Effector memory CD4-positive, alpha-beta T cell (primary cell): Measurements from ENCODE around the gene ALDH4A1.
A peak's percentile ranks its signal among the peaks of the same experiment; 100 is the strongest.

Source experiments
- DNase-seq, 3 donors: peaks; one replicate each; pipeline ENCODE4 v3.0.0-alpha.2; 2020
- H3K27ac ChIP-seq: 2 replicates; pipeline ENCODE4 v1.7.0; 2013; ENCODE audit warnings: mild to moderate bottlenecking, low read length, moderate library complexity; ENCODE audit not compliant: insufficient read depth, poor library complexity, severe bottlenecking
- H3K27me3 ChIP-seq: replicated peaks from 2 replicates; pipeline ENCODE4 v1.7.0; 2013; ENCODE audit warnings: mild to moderate bottlenecking, low read length; ENCODE audit not compliant: insufficient read depth, control insufficient read depth, poor library complexity, severe bottlenecking
- H3K36me3 ChIP-seq: 2 replicates; pipeline ENCODE4 v1.7.0; 2013; ENCODE audit warnings: mild to moderate bottlenecking, low read length, moderate library complexity; ENCODE audit not compliant: control insufficient read depth, insufficient read depth
- H3K4me1 ChIP-seq: 2 replicates; pipeline ENCODE4 v1.7.0; 2013; ENCODE audit warnings: low read length, mild to moderate bottlenecking; ENCODE audit not compliant: control insufficient read depth, insufficient read depth, poor library complexity, severe bottlenecking
- H3K4me3 ChIP-seq: 2 replicates; pipeline ENCODE4 v1.7.0; 2013; ENCODE audit warnings: low read length, low read depth, mild to moderate bottlenecking; ENCODE audit not compliant: insufficient read depth, poor library complexity, severe bottlenecking
- H3K9me3 ChIP-seq: 2 replicates; pipeline ENCODE4 v1.7.0; 2013; ENCODE audit warnings: mild to moderate bottlenecking, low read length, moderate library complexity; ENCODE audit not compliant: control insufficient read depth

ALDH4A1 gene

GRCh38 chr1:18931730-18932129 is 29.4 kb upstream of the ALDH4A1 start:
- Histone ChIP-seq H3K4me3 (no peak overlapping the region), H3K27ac (no peak overlapping the region), H3K27me3 (no peaks in the 10 kb centered on the region), H3K36me3 (no peaks in the 10 kb centered on the region), H3K9me3 (no peaks in the 10 kb centered on the region), H3K4me1 (peaks cover 83% of the 10 kb centered on the region)
- no peak for DNase-seq

- no peak for DNase-seq
- H3K27ac ChIP-seq, result peak overlapping the region; percentile 37
- H3K4me3 ChIP-seq, result no peak overlapping the region
- H3K9me3 ChIP-seq, result no peaks in the 10 kb centered on the region
- no peaks in the 10 kb centered on the region for H3K36me3 ChIP-seq
- H3K27me3 ChIP-seq, result no peaks in the 10 kb centered on the region
- peaks cover 82% of the 10 kb centered on the region for H3K4me1 ChIP-seq
Measured at GRCh38 chr1:18929686-18930085, 27.3 kb upstream of the ALDH4A1 start.

- no peak for DNase-seq
- no peaks in the 10 kb centered on the region for H3K27me3 ChIP-seq
- H3K4me3 ChIP-seq, result no peak overlapping the region
- H3K27ac ChIP-seq, result peak overlapping the region; percentile 87
- H3K9me3 ChIP-seq, result no peaks in the 10 kb centered on the region
- no peaks in the 10 kb centered on the region for H3K36me3 ChIP-seq
- peaks cover 82% of the 10 kb centered on the region for H3K4me1 ChIP-seq
Measured at GRCh38 chr1:18928985-18929384, 26.6 kb upstream of the ALDH4A1 start.

DNA sequence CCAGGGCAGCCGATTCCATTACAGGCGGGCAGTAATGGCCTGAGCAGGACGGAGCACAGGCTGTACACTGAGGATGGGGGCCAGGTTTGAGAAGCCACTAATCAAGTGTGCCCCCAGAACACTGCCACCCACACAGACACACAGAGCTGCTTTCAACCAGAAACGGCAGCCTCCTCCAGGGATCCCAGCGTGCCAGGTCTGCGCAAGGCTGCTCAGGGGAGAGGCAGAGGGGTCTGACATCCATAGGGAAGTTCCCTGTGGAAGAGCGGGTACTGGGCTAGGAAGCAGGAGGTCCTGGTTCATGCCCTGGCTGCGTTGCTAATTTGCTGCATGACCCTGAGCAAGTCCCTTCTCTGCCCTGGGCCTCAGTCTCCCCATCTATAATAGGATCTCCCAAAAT is 26.1 kb upstream of the ALDH4A1 start:
- Histone ChIP-seq H3K27me3 (no peaks in the 10 kb centered on the region), H3K4me1 (peaks cover 85% of the 10 kb centered on the region), H3K27ac (peak overlapping the region; percentile 87), H3K4me3 (peak overlapping the region; percentile 52), H3K36me3 (no peaks in the 10 kb centered on the region), H3K9me3 (no peaks in the 10 kb centered on the region)
- no peak for DNase-seq

GRCh38 chr1:18927654-18928272 is 25.4 kb upstream of the ALDH4A1 start:
- Histone ChIP-seq H3K4me3 (peak overlapping the region; percentile 52), H3K4me1 (peaks cover 85% of the 10 kb centered on the region), H3K27me3 (no peaks in the 10 kb centered on the region), H3K36me3 (no peaks in the 10 kb centered on the region), H3K27ac (peak overlapping the region; percentile 87), H3K9me3 (no peaks in the 10 kb centered on the region)
- DNase-seq, result peak in 2 of 3 donors; percentile 19 to 30

- H3K36me3 ChIP-seq, result no peaks in the 10 kb centered on the region
- peak overlapping the region; percentile 52 for H3K4me3 ChIP-seq
- DNase-seq, result peak in 1 of 3 donors; percentile 43
- no peaks in the 10 kb centered on the region for H3K9me3 ChIP-seq
- peaks cover 85% of the 10 kb centered on the region for H3K4me1 ChIP-seq
- peak overlapping the region; percentile 87 for H3K27ac ChIP-seq
- H3K27me3 ChIP-seq, result no peaks in the 10 kb centered on the region
Measured at GRCh38 chr1:18927082-18927653, 24.8 kb upstream of the ALDH4A1 start.

DNA sequence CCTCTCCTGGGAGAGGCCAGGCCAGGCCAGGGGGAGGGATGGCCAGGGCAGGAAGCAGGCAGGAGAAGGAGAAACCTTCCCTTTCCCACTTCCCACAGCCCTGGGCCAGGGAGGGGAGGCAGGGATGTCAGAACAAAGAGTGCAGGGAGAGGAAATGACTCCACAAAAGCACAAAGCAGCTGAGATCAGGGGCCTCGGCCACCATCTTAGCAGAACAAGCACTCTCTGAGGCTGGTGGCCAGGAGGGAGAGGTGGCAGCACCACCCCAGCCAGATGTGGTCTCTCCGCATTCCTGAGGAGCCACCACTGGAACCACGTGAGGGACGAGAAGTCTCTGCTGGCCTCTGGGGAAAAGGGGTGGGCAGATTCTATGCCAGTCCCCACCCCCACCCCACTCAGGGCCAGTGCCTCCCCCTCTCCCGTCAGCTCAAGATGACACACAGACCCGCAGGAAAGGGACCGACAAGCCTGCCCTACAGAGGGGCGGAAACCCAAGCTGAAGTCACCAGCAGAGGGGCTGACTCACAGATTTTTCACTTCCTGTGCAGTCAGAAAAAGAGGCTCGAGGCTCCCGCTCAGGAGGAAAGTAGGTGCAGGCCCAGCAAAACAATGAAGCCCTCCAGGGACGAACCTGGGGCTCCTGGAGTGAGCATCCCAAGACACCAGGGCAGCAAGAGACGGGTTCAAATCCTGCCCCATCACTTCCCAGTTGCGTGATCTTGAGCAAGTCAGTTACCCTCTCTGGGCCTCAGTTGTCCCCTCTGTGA is 24.1 kb upstream of the ALDH4A1 start:
- Histone ChIP-seq H3K4me3 (peak overlapping the region; percentile 52), H3K27me3 (no peaks in the 10 kb centered on the region), H3K4me1 (peaks cover 80% of the 10 kb centered on the region), H3K36me3 (no peaks in the 10 kb centered on the region), H3K27ac (peak overlapping the region; percentile 87), H3K9me3 (no peaks in the 10 kb centered on the region)
- DNase-seq, result peak; percentile 70 to 80 (median 75)

GRCh38 chr1:18925279-18925678 is 22.9 kb upstream of the ALDH4A1 start:
- Histone ChIP-seq H3K4me3 (no peak overlapping the region), H3K4me1 (peaks cover 76% of the 10 kb centered on the region), H3K9me3 (no peaks in the 10 kb centered on the region), H3K36me3 (peaks cover 9% of the 10 kb centered on the region), H3K27me3 (no peaks in the 10 kb centered on the region), H3K27ac (peak overlapping the region; percentile 10)
- DNase-seq, result no peak

DNA sequence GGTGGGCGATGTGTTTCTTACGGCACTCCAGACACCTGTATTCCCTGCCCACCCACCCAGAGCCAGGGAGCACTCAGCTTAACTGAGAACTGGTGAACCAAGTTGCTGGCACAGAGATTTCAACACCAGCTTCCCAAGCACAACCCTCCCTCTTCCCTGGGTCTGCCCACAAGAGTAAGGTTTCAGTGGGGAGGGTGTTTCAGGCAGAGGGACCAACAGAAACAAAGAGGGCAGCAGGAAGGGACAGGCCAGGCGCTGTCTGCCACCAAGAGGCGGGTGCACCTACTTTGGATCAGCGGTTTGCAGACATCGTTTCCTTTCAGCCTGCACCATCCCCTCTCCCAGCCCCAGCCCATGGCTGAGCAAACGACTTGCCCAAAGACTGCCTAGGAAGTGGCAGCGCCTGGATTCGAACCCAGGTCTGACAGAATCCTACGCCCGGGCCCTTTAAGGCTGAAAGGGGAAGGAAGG is 21.9 kb upstream of the ALDH4A1 start:
- no peak for DNase-seq
- peaks cover 17% of the 10 kb centered on the region for H3K36me3 ChIP-seq
- H3K27ac ChIP-seq, result no peak overlapping the region
- peaks cover 67% of the 10 kb centered on the region for H3K4me1 ChIP-seq
- peak overlapping the region; percentile 13 for H3K4me3 ChIP-seq
- H3K9me3 ChIP-seq, result no peaks in the 10 kb centered on the region
- no peaks in the 10 kb centered on the region for H3K27me3 ChIP-seq

- Histone ChIP-seq H3K4me3 (no peak overlapping the region), H3K4me1 (peaks cover 63% of the 10 kb centered on the region), H3K36me3 (peaks cover 22% of the 10 kb centered on the region), H3K9me3 (no peaks in the 10 kb centered on the region), H3K27ac (no peak overlapping the region), H3K27me3 (no peaks in the 10 kb centered on the region)
- DNase-seq, result no peak
Measured at GRCh38 chr1:18923756-18924211, 21.4 kb upstream of the ALDH4A1 start.
